HEK293T (cell line): ENCODE measurements around the gene PNISR.

ENCODE experiments used
- ARNT ChIP-seq: fragments of 450-650 bp; IDR thresholded peaks from 2 replicates; pipeline ENCODE4 v1.6.1; 2017; ENCODE audit warnings: mild to moderate bottlenecking
- BHLHE40 ChIP-seq: fragments of 450-650 bp; IDR thresholded peaks from 2 replicates; pipeline ENCODE4 v1.6.1; 2016; ENCODE audit warnings: mild to moderate bottlenecking, moderate library complexity, borderline replicate concordance
- ELF4 ChIP-seq: fragments of 450-650 bp; IDR thresholded peaks from 2 replicates; pipeline ENCODE4 v1.6.1; 2017; ENCODE audit warnings: antibody characterized with exemption
- FOXM1 ChIP-seq: fragments of 450-650 bp; IDR thresholded peaks from 2 replicates; pipeline ENCODE4 v1.6.1; 2017; ENCODE audit warnings: mild to moderate bottlenecking, borderline replicate concordance
- HDGF ChIP-seq: fragments of 450-650 bp; IDR thresholded peaks from 2 replicates; pipeline ENCODE4 v1.6.1; 2017; ENCODE audit warnings: antibody characterized with exemption, borderline replicate concordance
- L3MBTL2 ChIP-seq: fragments of 450-650 bp; conservative IDR thresholded peaks from 2 replicates; pipeline ENCODE4 v1.6.1; 2016; ENCODE audit warnings: mild to moderate bottlenecking
- SP1 ChIP-seq: fragments of 450-650 bp; IDR thresholded peaks from 2 replicates; pipeline ENCODE4 v1.6.1; 2017
- SUZ12 ChIP-seq: fragments of 450-650 bp; IDR thresholded peaks from 2 replicates; pipeline ENCODE4 v1.6.1; 2016; ENCODE audit warnings: mild to moderate bottlenecking
- TARDBP ChIP-seq: fragments of 450-650 bp; IDR thresholded peaks from 2 replicates; pipeline ENCODE4 v1.6.1; 2016

DNA sequence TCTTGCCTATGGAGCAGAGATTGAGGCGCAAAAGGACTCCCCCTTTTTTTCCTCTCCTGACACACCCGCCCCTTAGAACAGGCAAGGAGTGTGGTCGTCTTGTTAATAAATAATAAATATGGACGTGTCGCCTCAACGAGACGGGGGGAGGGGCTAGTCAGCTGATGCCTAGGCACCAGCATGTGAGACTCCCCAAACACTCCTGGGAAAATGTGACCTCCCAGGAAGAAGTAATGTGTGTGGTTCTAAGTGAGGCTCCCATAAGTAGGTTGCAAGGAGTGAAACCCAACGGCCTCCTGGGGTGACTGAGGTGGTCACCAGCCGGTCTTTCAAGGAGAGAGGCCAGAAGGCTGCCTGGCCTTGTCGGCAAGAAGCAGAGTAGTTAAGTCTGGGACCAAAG is 74.5 kb downstream of the PNISR start:
- no peak for TF ChIP-seq FOXM1
- TF ChIP-seq HDGF, result no peak
- no peak for TF ChIP-seq ELF4
- TF ChIP-seq ARNT, result no peak
- no peak for TF ChIP-seq SP1
- no peak for TF ChIP-seq SUZ12
- no peak for TF ChIP-seq BHLHE40
- no peak for TF ChIP-seq L3MBTL2
- no peak for TF ChIP-seq TARDBP
